Endothelial cell of umbilical vein (primary cell): ENCODE data around the gene RPH3AL. TPM values are rescaled to one million over a fixed set of nuclear protein-coding genes. Genes with fewer than 3 reads are reported as not detected.

Experiments used
- BruUV-seq: library from RNA; stranded (reverse); fragments of 400-500 nt; replicated peaks from 2 replicates; lab custom pipeline; 2021; lab: Mats Ljungman, UMichigan
- CTCF ChIA-PET: fragments of 300-600, 350-600 bp; sonication (Branson Sonifier 250); formaldehyde crosslinking; loops from one replicate; lab custom pipeline; 2021; ENCODE audit warnings: antibody characterized with exemption, inconsistent platforms; lab: Charles Lee
- POLR2A ChIA-PET: fragments of 300-600, 350-600 bp; sonication (Branson Sonifier 250); formaldehyde crosslinking; loops from one replicate; lab custom pipeline; 2021; ENCODE audit warnings: antibody characterized with exemption, inconsistent platforms; lab: Charles Lee
- DNase-seq: peaks from one replicate; pipeline ENCODE4 v3.0.0-alpha.2; 2011; ENCODE audit warnings: low read depth, low spot score
- FAIRE-seq: peaks from 2 replicates; lab custom pipeline; 2011; peaks lifted over from hg19 to GRCh38; lab: Jason Lieb, UNC
- H2AFZ ChIP-seq: 2 replicates; pipeline ENCODE4 v1.6.0; 2012; ENCODE audit warnings: low read depth, low read length, control low read depth, inconsistent platforms
- H3K27ac ChIP-seq: 2 replicates; pipeline ENCODE4 v1.5.1; 2011; ENCODE audit warnings: low read depth, mild to moderate bottlenecking, control low read depth, low read length, moderate library complexity; ENCODE audit not compliant: insufficient read depth
- H3K27me3 ChIP-seq, 2 experiments: 2 replicates each; pipeline versions ENCODE4 v1.6.0 to v1.6.1; 2011; ENCODE audit warnings: low read length in 2 of 2, mixed read lengths in 1 of 2; ENCODE audit not compliant: control insufficient read depth in 2 of 2, insufficient read depth in 2 of 2
- H3K36me3 ChIP-seq, 2 experiments: 2 replicates in 1 of 2; 3 replicates in 1 of 2; pipeline ENCODE4 v1.5.1; 2011; ENCODE audit warnings: low read length in 2 of 2, mild to moderate bottlenecking in 1 of 2, moderate library complexity in 1 of 2; ENCODE audit not compliant: control insufficient read depth in 2 of 2, insufficient read depth in 2 of 2; ENCODE audit errors: extremely low read depth in 1 of 2
- H3K4me1 ChIP-seq: 3 replicates; pipeline ENCODE4 v1.5.1; 2011; ENCODE audit warnings: mild to moderate bottlenecking, low read length; ENCODE audit not compliant: control insufficient read depth, insufficient read depth; ENCODE audit errors: extremely low read depth
- H3K4me2 ChIP-seq: 2 replicates; pipeline ENCODE4 v1.6.1; 2011; ENCODE audit warnings: low read length, control low read depth, mixed read lengths; ENCODE audit not compliant: insufficient read depth
- H3K4me3 ChIP-seq, 3 experiments: fragments of 200-600 bp in 1 of 3; sonication (generic), shearing (Covaris generic) in 1 of 3; replicated peaks in 1 of 3; 2 replicates each; pipeline ENCODE4 v1.5.1; 2011 to 2016; ENCODE audit warnings: control low read depth in 3 of 3, low read length in 3 of 3, mild to moderate bottlenecking in 2 of 3, inconsistent platforms in 1 of 3, low read depth in 1 of 3, moderate library complexity in 1 of 3; ENCODE audit not compliant: insufficient read depth in 1 of 3
- H3K79me2 ChIP-seq: 2 replicates; pipeline ENCODE4 v1.6.0; 2012; ENCODE audit warnings: low read length, inconsistent platforms; ENCODE audit not compliant: control insufficient read depth, insufficient read depth
- H3K9ac ChIP-seq: replicated peaks from 2 replicates; pipeline ENCODE3; 2011; ENCODE audit warnings: low read length, control low read depth; ENCODE audit not compliant: insufficient read depth; ENCODE audit errors: extremely low read depth
- H3K9me1 ChIP-seq: replicated peaks from 3 replicates; pipeline ENCODE4 v1.6.0; 2011; ENCODE audit warnings: mild to moderate bottlenecking, low read length; ENCODE audit not compliant: control insufficient read depth, insufficient read depth; ENCODE audit errors: extremely low read depth
- H3K9me3 ChIP-seq: replicated peaks from 2 replicates; pipeline ENCODE4 v1.5.1; 2012; ENCODE audit warnings: low read length, inconsistent platforms; ENCODE audit not compliant: control insufficient read depth, insufficient read depth
- H4K20me1 ChIP-seq: replicated peaks from 2 replicates; pipeline ENCODE3; 2011; ENCODE audit warnings: mild to moderate bottlenecking, low read length; ENCODE audit not compliant: control insufficient read depth, insufficient read depth; ENCODE audit errors: extremely low read depth
- FOS ChIP-seq: IDR thresholded peaks from 2 replicates; pipeline ENCODE4 v1.6.1; 2011; ENCODE audit warnings: mild to moderate bottlenecking, low read length, moderate library complexity, borderline replicate concordance; ENCODE audit not compliant: insufficient read depth
- JUN ChIP-seq: IDR thresholded peaks from 2 replicates; pipeline ENCODE4 v1.6.1; 2011; ENCODE audit warnings: borderline replicate concordance, low read depth; ENCODE audit not compliant: insufficient read length, insufficient read depth
- MYC ChIP-seq: IDR thresholded peaks from one replicate; pipeline ENCODE4 v1.6.1; 2011; ENCODE audit warnings: mild to moderate bottlenecking, low read depth, low read length
- POLR2AphosphoS5 ChIP-seq: IDR thresholded peaks from 2 replicates; pipeline ENCODE4 v1.6.1; 2012; ENCODE audit warnings: low read depth, mild to moderate bottlenecking, control low read depth, low read length, moderate library complexity; ENCODE audit not compliant: insufficient read depth
- dilution Hi-C: fragments of 300-500 bp; cut with MboI; formaldehyde crosslinking; loops from one replicate; pipeline ENCODE4 v1.15.0; 2019; ENCODE audit warnings: low sequenced_read_pairs; ENCODE audit not compliant: extremely low pct_ligation_motif_present
- intact Hi-C: fragments of 100-400 bp; cut with micrococcal nuclease; formaldehyde crosslinking; loops from one replicate; pipeline ENCODE4 v1.10.0; 2022
- polyA plus RNA-seq, 4 experiments: library from polyadenylated mRNA; depleted of rRNA in 3 of 4; stranded (reverse) in 3 of 4; unstranded in 1 of 4; fragments of >200 nt; gene quantifications; 2 replicates each; pipeline versions ENCODE4 v1.2.1 to v1.2.3, GENCODE V29; 2011 to 2012; ENCODE audit warnings: missing spikeins in 1 of 4
- total RNA-seq: library from RNA; stranded (reverse); gene quantifications from 2 replicates; pipeline ENCODE4 v1.2.3, GENCODE V29; 2021
- TF ChIP-seq, protein P1 (sequence below), 2 donors: IDR thresholded peaks; 1 replicate in 1 of 2; 2 replicates in 1 of 2; pipeline ENCODE4 v1.5.1; 2011; ENCODE audit warnings: low read length in 2 of 2, mild to moderate bottlenecking in 2 of 2, moderate library complexity in 2 of 2, control low read depth in 1 of 2, inconsistent platforms in 1 of 2, low read depth in 1 of 2; ENCODE audit not compliant: insufficient read depth in 1 of 2; ENCODE audit errors: extremely low read depth in 1 of 2
- TF ChIP-seq, protein P2 (sequence below): IDR thresholded peaks from 2 replicates; pipeline ENCODE4 v1.6.1; 2011; ENCODE audit not compliant: insufficient read depth, insufficient read length

RPH3AL gene
- total and polyA plus RNA-seq, 2 donors (not counting 3 experiments of a cell fraction or from before 2014, with no cell fraction given) = 4.1 to 7.0 TPM

- H3K36me3 ChIP-seq = no peaks in the 10 kb centered on the region
- DNase-seq (no peak), FAIRE-seq (no peak)
- H4K20me1 ChIP-seq = no peaks in the 10 kb centered on the region
- H3K9me3 ChIP-seq = no peaks in the 10 kb centered on the region
- H3K27ac ChIP-seq = no peak overlapping the region
- no peaks in the 10 kb centered on the region for H3K79me2 ChIP-seq
- no peaks in the 10 kb centered on the region for H3K9me1 ChIP-seq
- CTCF ChIA-PET = interaction anchor here (1.3 kb wide), 1 partner anchor 17 kb away, joined by 3 read pairs; no protein-coding TSS in a partner anchor
- H3K4me1 ChIP-seq = peaks cover 10% of the 10 kb centered on the region
- intact Hi-C loops = no loop called here
- no peak overlapping the region for H3K4me2 ChIP-seq
- H3K4me3 ChIP-seq = no peak overlapping the region
- H2AFZ ChIP-seq = no peak overlapping the region
- POLR2A ChIA-PET = no interaction called here
- dilution Hi-C loops = no loop called here
- H3K27me3 ChIP-seq = no peaks in the 10 kb centered on the region
- no peak for TF ChIP-seq JUN
- no peak for TF ChIP-seq MYC
- no peak for TF ChIP-seq FOS
- TF ChIP-seq, protein P1, sequence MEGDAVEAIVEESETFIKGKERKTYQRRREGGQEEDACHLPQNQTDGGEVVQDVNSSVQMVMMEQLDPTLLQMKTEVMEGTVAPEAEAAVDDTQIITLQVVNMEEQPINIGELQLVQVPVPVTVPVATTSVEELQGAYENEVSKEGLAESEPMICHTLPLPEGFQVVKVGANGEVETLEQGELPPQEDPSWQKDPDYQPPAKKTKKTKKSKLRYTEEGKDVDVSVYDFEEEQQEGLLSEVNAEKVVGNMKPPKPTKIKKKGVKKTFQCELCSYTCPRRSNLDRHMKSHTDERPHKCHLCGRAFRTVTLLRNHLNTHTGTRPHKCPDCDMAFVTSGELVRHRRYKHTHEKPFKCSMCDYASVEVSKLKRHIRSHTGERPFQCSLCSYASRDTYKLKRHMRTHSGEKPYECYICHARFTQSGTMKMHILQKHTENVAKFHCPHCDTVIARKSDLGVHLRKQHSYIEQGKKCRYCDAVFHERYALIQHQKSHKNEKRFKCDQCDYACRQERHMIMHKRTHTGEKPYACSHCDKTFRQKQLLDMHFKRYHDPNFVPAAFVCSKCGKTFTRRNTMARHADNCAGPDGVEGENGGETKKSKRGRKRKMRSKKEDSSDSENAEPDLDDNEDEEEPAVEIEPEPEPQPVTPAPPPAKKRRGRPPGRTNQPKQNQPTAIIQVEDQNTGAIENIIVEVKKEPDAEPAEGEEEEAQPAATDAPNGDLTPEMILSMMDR (IDR thresholded peaks at IDR 0.05; ENCODE audit: extremely low read depth in 1 of 2, insufficient read depth in 1 of 2, low read depth in 1 of 2, low read length in 2 of 2) = no peak
- TF ChIP-seq POLR2AphosphoS5 = no peak
- TF ChIP-seq, protein P2, sequence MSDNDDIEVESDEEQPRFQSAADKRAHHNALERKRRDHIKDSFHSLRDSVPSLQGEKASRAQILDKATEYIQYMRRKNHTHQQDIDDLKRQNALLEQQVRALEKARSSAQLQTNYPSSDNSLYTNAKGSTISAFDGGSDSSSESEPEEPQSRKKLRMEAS = no peak
- BruUV-seq = no TSS peak
- no peak overlapping the region for H3K9ac ChIP-seq
Measured at GRCh38 chr17:246851-247421, 105.7 kb downstream of the RPH3AL start.
